Ramos (cell line): ENCODE results near the gene SERINC2.
"Not testable (repeated sequence)": the region's sequence is repeated elsewhere in the genome, so short reads cannot be mapped to it uniquely, and the experiment has no call there.

Experiments used
- in situ Hi-C: fragments of 300-500 bp; cut with MboI; formaldehyde crosslinking; loops from one replicate; pipeline ENCODE4 v1.14.3; 2022; ENCODE audit warnings: low sequenced_read_pairs; ENCODE audit not compliant: unreplicated experiment

The SERINC2 gene

DNA sequence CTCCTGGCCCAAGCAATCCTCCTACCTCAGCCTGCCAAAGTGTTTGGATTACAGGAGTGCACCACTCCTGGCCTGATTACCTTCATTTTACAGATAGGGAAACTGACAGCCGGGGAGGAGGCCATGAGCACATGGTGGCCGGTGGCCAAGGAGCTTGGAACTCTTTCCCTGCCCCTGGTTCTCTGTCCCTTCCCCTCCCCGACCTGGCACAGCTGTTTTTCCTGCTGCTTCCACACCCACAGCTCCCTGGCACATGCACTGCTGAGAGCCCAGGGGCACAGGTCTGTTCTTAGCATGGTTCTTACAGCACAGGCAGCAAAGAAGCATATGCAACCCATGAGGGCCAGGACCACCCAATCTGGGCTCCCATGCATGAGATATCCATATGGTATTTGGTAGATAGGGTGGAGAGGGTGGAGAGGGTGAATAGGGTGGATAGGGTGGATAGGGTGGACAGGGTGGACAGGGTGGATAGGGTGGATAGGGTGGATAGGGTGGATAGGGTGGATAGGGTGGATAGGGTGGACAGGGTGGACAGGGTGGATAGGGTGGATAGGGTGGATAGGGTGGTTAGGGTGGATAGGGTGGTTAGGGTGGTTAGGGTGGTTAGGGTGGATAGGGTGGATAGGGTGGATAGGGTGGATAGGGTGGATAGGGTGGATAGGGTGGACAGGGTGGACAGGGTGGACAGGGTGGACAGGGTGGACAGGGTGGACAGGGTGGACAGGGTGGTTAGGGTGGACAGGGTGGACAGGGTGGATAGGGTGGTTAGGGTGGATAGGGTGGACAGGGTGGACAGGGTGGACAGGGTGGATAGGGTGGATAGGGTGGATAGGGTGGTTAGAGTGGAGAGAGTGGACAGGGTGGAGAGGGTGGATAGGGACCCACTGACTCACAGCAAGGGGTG is 18.6 kb downstream of the SERINC2 start:
- in situ Hi-C loops: not testable (repeated sequence)

DNA sequence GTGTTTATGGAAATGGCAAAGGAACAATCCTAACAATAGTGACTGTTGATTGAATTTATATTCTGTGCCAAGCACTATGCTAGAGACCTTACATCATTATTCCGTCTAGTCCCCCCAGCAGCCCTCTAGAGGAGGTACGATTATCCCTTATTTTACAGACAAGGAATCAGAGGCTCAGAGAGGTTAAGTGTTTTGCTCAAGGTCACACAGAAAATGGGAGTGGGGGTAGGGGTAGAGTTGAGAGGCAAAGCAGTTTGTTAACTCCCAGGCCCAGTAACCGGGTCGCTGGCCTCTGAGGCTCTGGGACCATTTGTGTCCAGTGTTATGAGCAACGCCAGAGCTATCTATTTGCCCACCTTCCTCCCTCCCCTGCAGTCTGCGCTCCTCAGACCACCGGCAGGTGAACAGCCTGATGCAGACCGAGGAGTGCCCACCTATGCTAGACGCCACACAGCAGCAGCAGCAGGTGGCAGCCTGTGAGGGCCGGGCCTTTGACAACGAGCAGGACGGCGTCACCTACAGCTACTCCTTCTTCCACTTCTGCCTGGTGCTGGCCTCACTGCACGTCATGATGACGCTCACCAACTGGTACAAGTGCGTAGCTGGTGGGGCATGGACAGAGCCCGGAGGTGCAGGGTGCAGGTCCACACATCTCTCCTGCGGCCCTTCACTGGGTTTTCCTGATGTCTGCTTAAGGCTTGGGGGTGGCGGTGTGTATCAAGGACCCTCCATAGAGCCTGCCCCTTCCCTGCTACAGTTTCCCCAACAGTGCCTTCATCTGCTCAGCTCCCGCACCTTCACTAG is 19.8 kb downstream of the SERINC2 start:
- in situ Hi-C loops: no loop called here

DNA sequence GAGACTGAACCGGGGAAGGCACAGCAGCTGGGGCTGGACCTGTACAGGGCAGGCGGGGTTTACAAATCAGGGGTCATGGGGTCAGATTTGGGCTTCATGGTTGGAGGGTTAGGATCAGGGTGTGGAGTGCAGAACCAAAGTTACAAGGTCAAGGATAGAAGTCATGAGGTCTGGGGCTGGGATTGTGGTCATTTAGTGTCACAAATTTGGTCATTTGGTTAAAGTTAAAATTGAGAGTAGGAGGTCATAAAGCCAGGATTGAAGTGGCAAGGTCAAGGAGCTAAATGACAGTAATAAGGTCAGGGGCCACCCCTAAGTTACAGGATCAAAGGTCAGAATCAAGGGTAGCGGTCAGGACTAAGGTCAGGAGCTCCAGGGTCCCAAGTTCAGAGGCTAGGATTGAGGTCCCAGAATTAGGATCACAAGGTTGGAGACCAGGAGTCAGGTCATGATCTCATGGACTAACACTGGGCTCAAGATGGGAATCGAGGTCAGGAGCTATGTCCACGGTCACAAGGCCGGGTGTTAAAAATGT is 20.4 kb downstream of the SERINC2 start:
- in situ Hi-C loops: no loop called here

DNA sequence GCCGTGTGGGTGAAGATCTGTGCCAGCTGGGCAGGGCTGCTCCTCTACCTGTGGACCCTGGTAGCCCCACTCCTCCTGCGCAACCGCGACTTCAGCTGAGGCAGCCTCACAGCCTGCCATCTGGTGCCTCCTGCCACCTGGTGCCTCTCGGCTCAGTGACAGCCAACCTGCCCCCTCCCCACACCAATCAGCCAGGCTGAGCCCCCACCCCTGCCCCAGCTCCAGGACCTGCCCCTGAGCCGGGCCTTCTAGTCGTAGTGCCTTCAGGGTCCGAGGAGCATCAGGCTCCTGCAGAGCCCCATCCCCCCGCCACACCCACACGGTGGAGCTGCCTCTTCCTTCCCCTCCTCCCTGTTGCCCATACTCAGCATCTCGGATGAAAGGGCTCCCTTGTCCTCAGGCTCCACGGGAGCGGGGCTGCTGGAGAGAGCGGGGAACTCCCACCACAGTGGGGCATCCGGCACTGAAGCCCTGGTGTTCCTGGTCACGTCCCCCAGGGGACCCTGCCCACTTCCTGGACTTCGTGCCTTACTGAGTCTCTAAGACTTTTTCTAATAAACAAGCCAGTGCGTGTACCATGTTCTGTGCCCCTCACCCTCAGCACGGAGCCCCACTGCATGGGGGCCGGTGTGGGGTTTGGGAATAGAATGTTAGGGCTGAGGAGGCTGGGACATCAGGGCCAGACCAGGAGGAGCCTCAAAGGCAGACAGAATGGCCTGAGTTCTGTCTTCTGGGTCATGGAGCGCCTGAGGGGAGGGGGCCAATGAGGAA is 21.3 kb downstream of the SERINC2 start:
- in situ Hi-C loops: no loop called here

DNA sequence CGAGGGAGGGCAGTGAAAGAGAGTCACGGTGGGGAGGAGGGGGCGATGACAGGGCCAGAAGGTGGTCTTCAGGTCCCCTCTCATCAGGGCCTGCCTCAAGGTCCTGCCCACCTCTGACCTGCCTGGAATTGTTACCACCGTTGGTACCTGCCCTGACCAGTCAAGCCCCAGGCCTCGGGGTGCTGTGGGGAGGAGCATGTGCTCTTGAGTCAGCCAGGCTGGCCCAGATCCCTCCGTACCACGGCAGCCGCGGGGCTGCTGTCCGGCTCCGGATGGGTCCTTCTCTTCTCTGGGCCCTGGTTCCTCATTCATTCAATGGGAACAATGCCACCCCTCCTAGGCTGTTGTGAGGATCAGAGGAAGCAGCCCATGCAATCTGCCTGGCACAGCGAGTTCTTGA is 22.0 kb downstream of the SERINC2 start:
- in situ Hi-C loops: no loop called here

DNA sequence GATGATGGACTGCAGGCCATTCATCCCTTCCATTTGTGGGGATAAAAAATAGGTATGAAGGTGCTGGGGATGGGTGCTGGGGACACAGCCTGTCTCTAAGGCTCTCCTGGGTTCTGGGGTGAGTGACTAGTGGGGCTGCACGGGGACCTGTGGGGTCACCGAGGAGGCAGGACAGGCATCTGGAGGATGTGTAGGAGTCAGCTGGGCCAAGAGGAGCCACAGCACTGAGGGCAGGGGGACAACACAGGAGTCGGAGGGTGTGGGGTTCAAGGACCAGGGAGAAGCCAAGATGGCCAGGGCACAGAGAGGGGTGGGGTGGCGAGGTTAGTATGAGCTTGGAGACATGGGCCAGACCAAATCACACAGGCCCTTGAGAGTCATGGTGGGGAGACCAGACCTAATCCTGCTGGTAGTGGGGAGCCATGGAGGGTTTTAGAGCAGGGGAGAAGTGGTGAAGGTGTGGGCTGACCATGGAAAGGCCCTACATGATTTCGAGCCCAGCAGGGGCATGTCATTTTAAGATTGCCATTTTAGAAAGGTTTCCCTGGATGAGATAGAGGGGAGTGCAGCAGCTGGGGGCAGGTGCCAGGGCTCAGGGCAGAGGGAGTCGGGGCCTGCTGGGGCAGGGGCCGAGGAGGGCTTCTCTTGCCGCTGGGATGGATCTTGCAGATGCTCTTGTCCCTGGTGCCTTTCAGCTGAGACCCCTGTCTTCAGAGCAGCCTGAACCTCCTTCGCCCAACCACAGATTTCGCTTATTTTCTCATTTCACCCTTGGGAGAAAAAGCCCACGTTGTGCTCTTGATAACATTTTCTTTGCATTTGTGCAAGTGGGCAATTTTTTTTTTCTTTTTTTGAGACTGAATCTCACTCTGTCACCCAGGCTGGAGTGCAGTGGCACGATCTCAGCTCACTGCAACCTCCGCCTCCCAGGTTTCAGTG is 22.7 kb downstream of the SERINC2 start:
- in situ Hi-C loops: no loop called here

DNA sequence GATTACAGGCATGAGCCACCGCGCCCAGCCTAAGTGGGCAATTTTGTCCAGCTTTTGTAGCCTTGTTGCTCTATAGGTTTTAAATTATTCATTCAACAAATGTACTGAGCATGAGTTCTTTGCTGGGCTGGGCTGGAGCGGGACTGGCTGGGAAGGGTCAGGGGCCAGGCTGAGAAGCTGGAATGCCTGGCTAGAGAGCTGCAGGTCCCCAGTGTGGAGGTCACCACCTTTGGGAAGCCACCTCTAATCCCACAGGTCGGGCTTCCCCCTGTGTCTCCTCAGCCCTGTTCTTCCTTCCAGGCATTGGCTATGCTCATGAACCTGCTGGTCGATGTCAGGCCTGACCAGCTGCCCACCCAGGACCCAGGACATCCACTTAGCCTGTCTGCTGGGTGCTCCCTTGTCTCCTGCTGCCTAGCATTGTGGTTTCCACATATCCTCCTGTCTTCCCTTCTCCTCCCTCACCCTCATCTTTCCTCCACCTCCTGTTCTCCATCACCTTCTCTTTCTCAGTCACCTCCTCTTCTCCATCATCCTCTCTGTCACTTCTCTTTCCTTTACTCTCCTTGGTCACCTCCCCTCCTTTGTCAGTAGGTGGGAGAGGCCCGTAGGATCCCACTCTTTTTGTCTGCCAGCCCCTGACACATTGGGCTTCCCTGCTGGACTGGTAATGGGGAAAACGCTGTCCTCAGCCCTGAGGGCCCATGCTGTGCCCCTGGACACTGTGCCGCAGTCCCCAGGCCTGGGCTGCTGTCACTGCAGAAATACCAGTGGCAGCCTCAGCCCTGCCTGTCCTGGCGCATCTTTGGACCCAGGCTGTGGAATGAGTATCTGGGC is 23.8 kb downstream of the SERINC2 start:
- in situ Hi-C loops: no loop called here

DNA sequence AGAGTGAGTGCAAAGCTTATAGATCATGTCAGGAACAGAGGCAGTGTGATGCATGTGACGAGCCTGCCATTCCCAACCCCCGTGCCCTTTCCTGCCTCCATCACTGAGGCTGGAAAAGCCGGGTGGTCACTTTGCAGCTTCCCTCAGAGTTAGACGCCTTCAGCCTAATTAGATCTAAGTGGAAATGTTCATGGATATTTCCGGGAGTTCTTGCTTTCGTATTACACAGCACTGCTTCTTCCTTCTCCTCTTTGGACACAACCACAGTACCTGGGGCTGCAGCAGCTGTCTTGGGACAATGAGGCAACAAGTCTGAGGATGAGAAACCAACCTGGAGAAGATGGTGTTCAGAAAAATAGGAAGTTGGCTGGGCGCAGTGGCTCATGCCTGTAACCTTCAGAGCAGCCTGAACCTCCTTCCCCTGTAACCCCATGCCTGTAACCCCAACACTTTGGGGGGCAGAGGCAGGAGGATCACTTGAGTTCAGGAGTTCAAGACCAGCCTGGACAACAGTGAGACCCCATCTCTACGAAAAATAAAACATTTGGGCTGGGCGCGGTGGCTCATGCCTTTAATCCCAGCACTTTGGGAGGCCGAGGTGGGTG is 24.5 kb downstream of the SERINC2 start:
- in situ Hi-C loops: no loop called here

DNA sequence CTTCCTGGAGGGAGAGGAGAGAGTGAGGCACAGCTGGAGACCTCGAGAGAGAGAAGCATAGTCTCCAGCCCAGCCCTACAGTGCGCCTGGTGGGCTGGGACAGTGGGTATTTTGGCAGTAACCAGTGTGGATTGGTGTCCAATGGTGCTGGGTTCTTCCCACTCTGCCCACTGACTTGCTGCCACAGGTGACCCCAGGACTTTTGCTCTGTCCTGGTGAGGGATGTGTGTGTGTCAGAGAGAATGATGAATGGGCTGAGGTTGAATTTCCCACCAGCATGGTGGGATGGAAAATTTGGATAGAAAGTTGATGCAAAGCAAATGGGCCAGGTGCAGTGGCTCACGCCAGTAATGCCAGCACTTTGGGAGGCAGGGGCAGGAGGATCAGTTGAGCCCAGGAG is 26.3 kb downstream of the SERINC2 start:
- in situ Hi-C loops: no loop called here

DNA sequence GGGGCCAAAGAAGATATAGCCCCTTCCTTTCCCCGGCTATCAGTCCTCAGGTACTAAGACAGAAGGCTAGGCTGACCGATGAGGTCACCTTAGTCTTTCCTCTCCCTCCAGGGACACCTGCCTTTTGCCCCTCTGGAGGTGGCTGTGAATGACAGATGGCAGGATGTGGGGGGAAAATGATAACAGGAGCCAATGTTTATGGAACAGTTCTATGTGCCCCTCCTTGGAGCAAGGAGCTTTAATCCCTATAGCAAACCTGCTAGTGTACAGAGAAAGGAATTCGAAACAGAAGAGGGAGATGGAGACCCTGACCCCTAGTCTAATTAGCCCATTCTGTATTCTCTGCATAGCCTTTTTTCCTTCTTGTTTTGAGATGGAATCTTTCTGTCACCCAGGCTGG is 28.1 kb downstream of the SERINC2 start:
- in situ Hi-C loops: no loop called here

DNA sequence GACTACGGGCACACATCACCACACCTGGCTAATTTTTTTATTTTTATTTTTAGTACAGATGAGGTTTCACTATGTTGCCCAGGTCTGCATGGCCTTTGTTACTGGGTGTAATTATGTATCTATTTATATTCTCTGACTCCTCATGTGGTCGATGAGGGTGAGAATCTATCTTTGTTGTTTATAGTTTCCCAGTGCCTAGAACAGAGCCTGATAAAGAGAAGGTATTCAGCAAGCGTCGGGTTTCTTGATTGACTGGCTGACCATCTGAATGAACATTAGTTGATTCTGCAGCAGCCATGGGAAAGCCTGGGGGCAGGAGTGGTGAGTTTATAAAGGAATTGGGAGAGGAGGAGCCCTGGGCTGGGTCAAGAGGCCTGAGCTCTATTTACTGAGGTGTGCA is 28.5 kb downstream of the SERINC2 start:
- in situ Hi-C loops: no loop called here

DNA sequence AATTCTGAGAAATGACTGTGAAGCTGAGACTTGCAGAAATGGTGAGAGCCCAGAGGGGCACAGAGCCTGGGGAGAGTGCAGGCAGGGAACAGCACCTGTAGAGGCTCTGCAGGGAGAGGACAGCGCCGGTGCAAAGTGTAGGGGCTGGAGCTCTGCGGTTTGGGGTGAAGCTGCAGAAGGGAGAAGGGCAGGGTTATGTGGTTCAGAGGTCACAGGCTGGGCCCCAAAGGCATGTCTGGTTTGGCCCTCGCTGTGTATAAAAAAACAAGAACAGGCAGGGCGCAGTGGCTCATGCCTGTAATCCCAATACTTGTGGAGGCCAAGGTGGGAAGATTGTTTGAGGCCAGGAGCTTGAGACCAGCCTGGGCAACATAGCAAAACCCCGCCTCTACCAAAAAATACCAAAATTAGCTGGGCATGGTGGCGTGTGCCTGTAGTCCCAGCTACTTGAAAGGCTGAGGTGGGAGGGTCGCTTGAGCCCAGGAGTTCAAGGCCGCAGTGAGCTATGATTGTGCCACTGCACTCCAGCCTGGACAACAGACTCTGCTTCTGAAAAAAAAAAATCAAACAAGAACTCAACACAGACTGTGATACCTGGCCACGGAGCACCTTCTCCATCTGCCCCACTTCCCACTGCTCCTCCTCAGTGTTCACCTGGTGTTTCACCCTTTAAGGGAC is 29.1 kb downstream of the SERINC2 start:
- in situ Hi-C loops: no loop called here

DNA sequence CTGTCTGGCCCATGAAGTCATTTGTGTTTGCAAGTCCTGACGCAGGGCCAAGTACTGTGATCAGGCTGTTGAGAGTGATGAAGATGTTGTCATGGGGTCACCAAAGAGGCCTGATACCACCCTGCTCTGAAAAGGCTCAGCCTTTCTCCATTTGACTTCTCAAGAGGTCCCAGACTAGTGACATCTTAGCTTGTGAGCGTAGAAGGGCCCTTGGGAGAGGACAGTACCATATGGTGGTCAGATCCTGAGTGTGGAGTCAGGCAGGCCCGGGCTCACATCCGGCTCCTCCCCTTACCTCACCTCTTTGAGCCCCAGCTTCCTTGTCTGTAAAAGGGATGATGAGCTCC is 29.6 kb downstream of the SERINC2 start:
- in situ Hi-C loops: no loop called here

DNA sequence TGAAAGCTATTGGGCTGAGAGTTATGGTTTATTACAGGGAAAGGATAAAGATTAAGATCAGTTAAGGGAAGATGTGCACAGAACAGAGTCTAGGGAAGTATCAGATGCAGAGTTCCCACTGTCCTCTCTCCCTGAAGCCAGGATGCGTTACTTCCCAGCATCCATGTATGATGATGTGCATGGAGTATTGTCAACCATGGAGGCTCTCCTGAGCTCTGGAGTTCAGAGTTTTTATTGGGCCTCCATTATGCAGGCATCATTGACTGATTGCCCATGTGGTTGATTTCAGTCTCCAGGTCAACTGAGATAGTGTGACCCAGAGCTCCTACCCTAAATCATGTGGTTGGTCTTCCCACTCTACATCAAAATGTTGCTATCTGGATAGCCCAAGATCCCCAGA is 30.7 kb downstream of the SERINC2 start:
- in situ Hi-C loops: no loop called here

DNA sequence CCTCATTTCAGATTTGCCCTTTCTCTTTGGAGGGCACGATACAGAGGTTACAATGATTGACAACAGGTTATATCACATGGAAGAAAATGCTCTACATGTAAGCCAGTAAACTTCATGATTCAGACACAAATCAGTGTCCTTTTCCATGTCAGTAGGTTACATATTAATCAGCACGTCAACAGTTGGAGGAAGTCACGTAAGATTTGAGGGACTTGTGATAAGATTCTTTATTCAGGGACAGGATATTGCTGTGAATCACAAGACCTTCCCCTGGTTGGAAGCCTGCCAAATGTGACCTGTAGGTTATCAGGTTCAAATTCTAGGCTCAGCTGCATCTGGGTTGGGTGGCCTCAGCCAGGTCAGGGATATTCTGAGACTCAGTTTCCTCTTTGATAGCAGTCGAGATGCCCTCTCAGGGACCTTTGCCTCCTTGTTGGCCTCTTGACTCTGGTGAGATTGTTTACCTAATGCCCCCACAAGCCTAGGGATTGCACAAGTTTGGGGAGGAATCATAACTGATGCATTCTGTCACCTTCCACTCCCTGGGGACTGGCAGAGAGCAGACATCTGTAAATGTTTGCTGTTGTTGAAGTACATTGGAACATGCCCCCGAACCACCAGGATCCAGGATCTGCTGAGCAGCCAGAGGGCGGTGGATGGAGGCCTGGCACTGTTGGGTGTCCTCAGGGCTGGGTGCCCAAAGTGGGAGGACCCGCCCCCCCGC is 31.9 kb downstream of the SERINC2 start:
- in situ Hi-C loops: no loop called here

DNA sequence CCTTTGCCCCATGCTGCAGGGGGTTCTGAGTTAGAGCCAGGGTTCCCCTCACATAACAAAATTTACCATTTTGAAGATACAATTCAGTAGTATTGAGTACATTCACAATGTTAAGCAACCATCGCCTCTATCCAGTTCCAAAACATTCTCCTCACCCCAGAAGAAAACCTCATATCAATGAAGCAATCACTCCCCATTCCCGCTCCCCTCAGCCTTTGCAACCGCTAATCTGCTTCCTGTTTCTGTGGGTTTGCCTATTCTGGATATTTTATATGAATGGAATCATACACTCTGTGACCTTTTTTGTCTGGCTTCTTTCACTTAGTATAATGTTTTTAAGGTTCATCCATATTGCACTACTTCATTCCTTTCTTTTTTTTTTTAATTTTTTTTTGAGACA is 32.9 kb downstream of the SERINC2 start:
- in situ Hi-C loops: no loop called here

DNA sequence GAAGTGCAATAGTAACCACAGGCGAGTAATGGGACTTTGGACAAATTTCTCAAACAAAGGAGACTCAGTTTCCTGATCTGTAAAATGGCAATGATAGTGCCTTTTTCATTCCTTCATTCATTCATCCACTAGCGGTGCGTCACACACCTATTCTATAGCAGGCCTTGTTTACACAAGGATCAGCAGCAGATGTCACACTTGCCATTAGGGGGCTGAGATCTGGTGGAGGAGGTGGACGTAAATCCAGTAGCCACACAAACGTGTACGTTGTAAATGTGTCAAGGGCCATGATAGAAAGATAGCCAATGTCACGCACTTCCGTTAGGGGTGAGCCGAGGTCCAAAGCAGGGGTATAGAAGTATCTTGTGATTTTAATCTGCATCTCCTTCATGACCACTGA is 34.2 kb downstream of the SERINC2 start:
- in situ Hi-C loops: no loop called here
